ENCODE data around the gene RIPPLY3.
A peak's percentile ranks its signal among the peaks of the same experiment; 100 is the strongest.

RIPPLY3 gene

DNA sequence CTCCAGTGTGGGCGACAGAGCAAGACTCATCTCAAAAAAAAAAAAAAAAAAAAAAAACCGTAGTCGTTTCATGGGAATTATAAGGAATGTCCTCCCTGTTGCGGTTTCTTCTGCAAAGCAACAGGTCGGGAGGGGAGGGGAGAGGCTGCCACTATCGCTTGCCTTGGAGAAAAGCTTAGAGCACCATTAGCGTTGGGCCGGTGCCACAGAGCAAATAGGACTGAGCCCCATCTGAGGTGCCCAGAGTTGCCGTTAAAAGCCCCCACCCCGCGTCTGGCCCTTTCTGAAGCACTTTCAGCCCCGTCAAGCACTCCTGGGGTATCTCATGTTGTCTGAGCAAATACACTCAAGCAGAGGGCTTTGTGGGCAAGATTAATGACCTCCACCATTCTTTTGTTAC, 2.2 kb downstream of the RIPPLY3 start:
- H3K79me2 ChIP-seq (ENCODE audit: insufficient read depth, low read length): no peaks in the 10 kb centered on the region
- no peak for DNase-seq
- no peak for TF ChIP-seq EZH2 (IDR thresholded peaks at IDR 0.05; ENCODE audit: borderline replicate concordance, low read depth, low read length, severe bottlenecking)
- TF ChIP-seq, protein P1, sequence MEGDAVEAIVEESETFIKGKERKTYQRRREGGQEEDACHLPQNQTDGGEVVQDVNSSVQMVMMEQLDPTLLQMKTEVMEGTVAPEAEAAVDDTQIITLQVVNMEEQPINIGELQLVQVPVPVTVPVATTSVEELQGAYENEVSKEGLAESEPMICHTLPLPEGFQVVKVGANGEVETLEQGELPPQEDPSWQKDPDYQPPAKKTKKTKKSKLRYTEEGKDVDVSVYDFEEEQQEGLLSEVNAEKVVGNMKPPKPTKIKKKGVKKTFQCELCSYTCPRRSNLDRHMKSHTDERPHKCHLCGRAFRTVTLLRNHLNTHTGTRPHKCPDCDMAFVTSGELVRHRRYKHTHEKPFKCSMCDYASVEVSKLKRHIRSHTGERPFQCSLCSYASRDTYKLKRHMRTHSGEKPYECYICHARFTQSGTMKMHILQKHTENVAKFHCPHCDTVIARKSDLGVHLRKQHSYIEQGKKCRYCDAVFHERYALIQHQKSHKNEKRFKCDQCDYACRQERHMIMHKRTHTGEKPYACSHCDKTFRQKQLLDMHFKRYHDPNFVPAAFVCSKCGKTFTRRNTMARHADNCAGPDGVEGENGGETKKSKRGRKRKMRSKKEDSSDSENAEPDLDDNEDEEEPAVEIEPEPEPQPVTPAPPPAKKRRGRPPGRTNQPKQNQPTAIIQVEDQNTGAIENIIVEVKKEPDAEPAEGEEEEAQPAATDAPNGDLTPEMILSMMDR (IDR thresholded peaks at IDR 0.05; ENCODE audit: borderline replicate concordance, extremely low read depth, low read length, poor library complexity, severe bottlenecking): no peak
- no peak overlapping the region for H3K4me2 ChIP-seq (ENCODE audit: insufficient read depth, low read length)
- no peaks in the 10 kb centered on the region for H3K9me3 ChIP-seq (ENCODE audit: insufficient read depth, low read length, severe bottlenecking)
- no peaks in the 10 kb centered on the region for H3K36me3 ChIP-seq (ENCODE audit: insufficient read depth, low read length)
- no peaks in the 10 kb centered on the region for H3K27me3 ChIP-seq (ENCODE audit: insufficient read depth, low read length, poor library complexity)
- no peak overlapping the region for H3K9ac ChIP-seq (ENCODE audit: low read depth, low read length)
- H2AFZ ChIP-seq (ENCODE audit: low read depth, low read length): no peak overlapping the region
- no peak overlapping the region for H3K4me3 ChIP-seq (ENCODE audit: low read depth in 1 of 2, low read length in 2 of 2)
- H4K20me1 ChIP-seq (ENCODE audit: insufficient read depth, low read length): no peaks in the 10 kb centered on the region
- ATAC-seq (ENCODE audit: insufficient read depth, low read depth): no peak
- H3K4me1 ChIP-seq (ENCODE audit: insufficient read depth, low read length): peaks cover 14% of the 10 kb centered on the region
- no peak overlapping the region for H3K27ac ChIP-seq (ENCODE audit: low read length)

- Histone ChIP-seq H3K9me3 (ENCODE audit: insufficient read depth, low read length, severe bottlenecking) (no peaks in the 10 kb centered on the region), H2AFZ (ENCODE audit: low read depth, low read length) (peak overlapping the region; percentile 80), H3K4me3 (ENCODE audit: low read depth in 1 of 2, low read length in 2 of 2) (peak overlapping the region in 1 of 2 experiments; percentile 46; a peak in 2 of 4 replicates), H3K4me2 (ENCODE audit: insufficient read depth, low read length) (peak overlapping the region; percentile 64), H3K9ac (ENCODE audit: low read depth, low read length) (peak overlapping the region; percentile 44), H3K79me2 (ENCODE audit: insufficient read depth, low read length) (no peaks in the 10 kb centered on the region), H3K27me3 (ENCODE audit: insufficient read depth, low read length, poor library complexity) (no peaks in the 10 kb centered on the region), H3K4me1 (ENCODE audit: insufficient read depth, low read length) (peaks cover 14% of the 10 kb centered on the region), H4K20me1 (ENCODE audit: insufficient read depth, low read length) (no peaks in the 10 kb centered on the region), H3K27ac (ENCODE audit: low read length) (no peak overlapping the region), H3K36me3 (ENCODE audit: insufficient read depth, low read length) (no peaks in the 10 kb centered on the region)
- peak; percentile 98 for ATAC-seq (ENCODE audit: insufficient read depth, low read depth)
- DNase-seq: peak; percentile 81
- TF ChIP-seq, protein P1 (IDR thresholded peaks at IDR 0.05; ENCODE audit: borderline replicate concordance, extremely low read depth, low read length, poor library complexity, severe bottlenecking): peak; percentile 89
- no peak for TF ChIP-seq EZH2 (IDR thresholded peaks at IDR 0.05; ENCODE audit: borderline replicate concordance, low read depth, low read length, severe bottlenecking)
Measured at GRCh38 chr21:37009740-37010341, 3.3 kb downstream of the RIPPLY3 start.

- Histone ChIP-seq H3K9me3 (ENCODE audit: insufficient read depth, low read length, severe bottlenecking) (no peaks in the 10 kb centered on the region), H2AFZ (ENCODE audit: low read depth, low read length) (no peak overlapping the region), H3K4me2 (ENCODE audit: insufficient read depth, low read length) (no peak overlapping the region), H3K9ac (ENCODE audit: low read depth, low read length) (no peak overlapping the region), H3K27me3 (ENCODE audit: insufficient read depth, low read length, poor library complexity) (no peaks in the 10 kb centered on the region), H3K4me1 (ENCODE audit: insufficient read depth, low read length) (no peaks in the 10 kb centered on the region), H4K20me1 (ENCODE audit: insufficient read depth, low read length) (no peaks in the 10 kb centered on the region), H3K4me3 (ENCODE audit: low read depth in 1 of 2, low read length in 2 of 2) (no peak overlapping the region), H3K27ac (ENCODE audit: low read length) (no peak overlapping the region), H3K36me3 (ENCODE audit: insufficient read depth, low read length) (no peaks in the 10 kb centered on the region), H3K79me2 (ENCODE audit: insufficient read depth, low read length) (no peaks in the 10 kb centered on the region)
- no peak for TF ChIP-seq EZH2 (IDR thresholded peaks at IDR 0.05; ENCODE audit: borderline replicate concordance, low read depth, low read length, severe bottlenecking)
- TF ChIP-seq, protein P1 (IDR thresholded peaks at IDR 0.05; ENCODE audit: borderline replicate concordance, extremely low read depth, low read length, poor library complexity, severe bottlenecking): no peak
- ATAC-seq (ENCODE audit: insufficient read depth, low read depth): no peak
- no peak for DNase-seq
Measured at GRCh38 chr21:37017951-37018679, 11.6 kb downstream of the RIPPLY3 start.

Measured in DND-41 (cell line).